ENCODE data around the gene HLA-B. TPM values are rescaled to one million over a fixed set of nuclear protein-coding genes. Genes with fewer than 3 reads are reported as not detected.
A peak's percentile ranks its signal among the peaks of the same experiment; 100 is the strongest.

Gene HLA-B
- total and polyA plus RNA-seq, 4 donors, result 209 to 1,392 (median 538) TPM

DNA sequence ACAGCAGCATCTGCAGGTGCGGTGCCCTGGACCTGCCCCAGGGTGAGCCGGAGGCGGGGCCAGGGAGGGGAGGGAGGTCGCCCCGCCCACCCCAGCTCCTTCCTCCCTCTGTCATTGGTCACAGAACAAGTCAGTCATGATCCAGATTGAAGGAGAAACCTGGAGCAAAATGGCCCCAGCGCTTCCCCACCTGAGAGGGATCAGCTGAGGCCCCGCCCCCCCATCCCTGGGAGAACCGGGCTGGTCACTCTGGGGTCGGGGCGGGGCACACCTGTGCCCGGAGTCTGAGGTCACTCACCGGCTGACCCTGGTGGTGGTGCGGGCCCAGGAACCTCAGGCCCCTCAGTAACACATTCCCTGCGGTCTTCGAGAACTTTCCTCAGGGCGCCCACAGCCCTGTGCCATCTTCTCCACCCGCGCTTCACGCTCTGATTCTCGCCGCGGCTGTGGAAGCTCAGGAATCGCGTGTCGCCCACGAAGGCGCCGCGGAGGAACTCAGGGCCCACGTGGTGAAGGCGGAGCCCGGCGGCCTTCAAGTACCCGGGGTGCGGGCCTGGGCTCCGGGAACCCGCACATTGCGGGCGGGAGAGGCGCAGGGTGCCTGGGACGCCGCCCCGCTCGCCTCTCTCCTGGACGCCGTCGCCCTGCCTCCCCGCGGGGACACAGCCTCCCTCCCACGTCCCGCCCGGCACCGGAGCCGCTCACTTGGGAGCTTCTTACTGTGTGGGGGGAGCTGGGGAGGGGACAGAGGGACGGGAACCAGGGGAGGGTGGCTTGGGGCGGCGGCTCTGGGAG lies 48.7 kb downstream of the HLA-B start:
- no peaks in the 10 kb centered on the region for H3K27me3 ChIP-seq (ENCODE audit: control insufficient read depth in 1 of 2, insufficient read depth in 2 of 2, low read length in 1 of 2)
- H3K9me3 ChIP-seq (ENCODE audit: control insufficient read depth, low read length), result no peaks in the 10 kb centered on the region
- intact Hi-C loops (cut with DNase I), result no loop called here
- peak; percentile 44 for ATAC-seq (ENCODE audit: low FRiP score)
- H3K4me3 ChIP-seq (ENCODE audit: low read length in 2 of 2), result no peak overlapping the region
- no peaks in the 10 kb centered on the region for H3K36me3 ChIP-seq (ENCODE audit: control insufficient read depth in 1 of 2, insufficient read depth in 2 of 2, low read length in 1 of 2)
- no peak overlapping the region for H3K27ac ChIP-seq (ENCODE audit: low read depth in 1 of 2, low read length in 2 of 2)
- no peaks in the 10 kb centered on the region for H3K4me1 ChIP-seq (ENCODE audit: control insufficient read depth in 1 of 2, insufficient read depth in 2 of 2, low read length in 2 of 2)
- 6 to 8% methylated on average over 39 to 57 of the region's 57 CpGs for WGBS, 2 donors
- DNase-seq, result peak; percentile 50 to 77

DNA sequence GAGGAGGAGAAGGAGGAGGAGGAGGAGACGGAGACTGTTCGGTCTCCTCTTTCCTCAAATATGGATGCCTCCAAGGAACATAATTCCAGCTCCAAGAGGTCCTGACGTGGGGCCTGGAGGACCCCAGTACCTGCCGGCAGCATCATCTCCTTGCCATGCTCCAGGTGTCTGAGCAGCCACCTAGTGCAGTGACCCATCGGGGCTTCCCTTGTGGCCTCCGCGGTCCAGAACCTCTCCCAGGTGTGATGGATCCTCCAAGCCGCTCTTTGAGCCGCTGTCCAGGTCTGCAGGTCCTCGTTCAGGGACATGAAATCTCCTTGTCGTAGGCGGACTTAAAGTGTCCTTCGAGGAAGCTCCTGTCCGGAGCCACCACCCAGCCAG lies 49.3 kb downstream of the HLA-B start:
- WGBS, 2 donors, result 69% methylated on average over 14 of the region's 14 CpGs
- Histone ChIP-seq H3K4me1 (ENCODE audit: control insufficient read depth in 1 of 2, insufficient read depth in 2 of 2, low read length in 2 of 2) (no peaks in the 10 kb centered on the region), H3K9me3 (ENCODE audit: control insufficient read depth, low read length) (no peaks in the 10 kb centered on the region), H3K4me3 (ENCODE audit: low read length in 2 of 2) (no peak overlapping the region), H3K36me3 (ENCODE audit: control insufficient read depth in 1 of 2, insufficient read depth in 2 of 2, low read length in 1 of 2) (no peaks in the 10 kb centered on the region), H3K27me3 (ENCODE audit: control insufficient read depth in 1 of 2, insufficient read depth in 2 of 2, low read length in 1 of 2) (no peaks in the 10 kb centered on the region), H3K27ac (ENCODE audit: low read depth in 1 of 2, low read length in 2 of 2) (no peak overlapping the region)
- ATAC-seq (ENCODE audit: low FRiP score), result no peak
- no peak for DNase-seq
- intact Hi-C loops (cut with DNase I), result no loop called here

GRCh38 chr6:31305703-31306219 lies 51.2 kb downstream of the HLA-B start:
- WGBS, 2 donors, result 59 to 70% methylated on average over 4 of the region's 4 CpGs
- H3K27me3 ChIP-seq (ENCODE audit: control insufficient read depth in 1 of 2, insufficient read depth in 2 of 2, low read length in 1 of 2), result no peaks in the 10 kb centered on the region
- H3K4me1 ChIP-seq (ENCODE audit: control insufficient read depth in 1 of 2, insufficient read depth in 2 of 2, low read length in 2 of 2), result no peaks in the 10 kb centered on the region
- no peak overlapping the region for H3K4me3 ChIP-seq (ENCODE audit: low read length in 2 of 2)
- no peak for DNase-seq
- ATAC-seq (ENCODE audit: low FRiP score), result no peak
- no peak overlapping the region for H3K27ac ChIP-seq (ENCODE audit: low read depth in 1 of 2, low read length in 2 of 2)
- intact Hi-C loops (cut with DNase I), result no loop called here
- no peaks in the 10 kb centered on the region for H3K9me3 ChIP-seq (ENCODE audit: control insufficient read depth, low read length)
- H3K36me3 ChIP-seq (ENCODE audit: control insufficient read depth in 1 of 2, insufficient read depth in 2 of 2, low read length in 1 of 2), result no peaks in the 10 kb centered on the region

DNA sequence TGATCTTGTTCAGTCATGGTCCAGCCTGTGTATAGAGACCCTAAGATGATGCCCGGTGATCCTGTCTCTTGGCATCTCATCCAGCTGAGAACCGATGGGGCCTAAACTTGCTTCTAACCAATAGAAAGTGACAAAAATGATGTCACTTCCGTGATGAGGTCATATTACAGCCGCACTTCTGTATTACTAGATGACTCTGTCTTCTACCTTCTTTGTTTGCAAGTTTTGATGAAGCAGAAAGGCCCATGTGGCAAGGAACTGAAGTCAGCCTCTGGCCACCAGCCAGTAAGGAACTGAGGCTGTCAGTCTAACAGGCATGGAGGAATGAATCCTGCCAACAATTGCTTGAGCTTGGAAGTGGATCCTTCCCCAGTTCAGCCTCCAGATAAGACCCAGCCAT lies 52.3 kb downstream of the HLA-B start:
- H3K4me3 ChIP-seq (ENCODE audit: low read length in 2 of 2), result no peak overlapping the region
- ATAC-seq (ENCODE audit: low FRiP score), result no peak

More for the DNA sequence above, 52.3 kb downstream of the HLA-B start:
- intact Hi-C loops (cut with DNase I), result no loop called here
- H3K27ac ChIP-seq (ENCODE audit: low read depth in 1 of 2, low read length in 2 of 2), result no peak overlapping the region
- no peaks in the 10 kb centered on the region for H3K9me3 ChIP-seq (ENCODE audit: control insufficient read depth, low read length)
- H3K4me1 ChIP-seq (ENCODE audit: control insufficient read depth in 1 of 2, insufficient read depth in 2 of 2, low read length in 2 of 2), result no peaks in the 10 kb centered on the region
- no peaks in the 10 kb centered on the region for H3K36me3 ChIP-seq (ENCODE audit: control insufficient read depth in 1 of 2, insufficient read depth in 2 of 2, low read length in 1 of 2)
- no peaks in the 10 kb centered on the region for H3K27me3 ChIP-seq (ENCODE audit: control insufficient read depth in 1 of 2, insufficient read depth in 2 of 2, low read length in 1 of 2)
- WGBS, 2 donors, result 68 to 75% methylated on average over 4 of the region's 4 CpGs
- peak in 1 of 2 donors; percentile 71 for DNase-seq

Small RNAs within 50 kb of the gene (microRNA-seq; reads per million reads assigned to microRNA genes)
- gene MIR6891, result 0.60 to 0.99 reads per million in 2 donors

Other genes starting within 250 kb of the HLA-B start
- gene C6orf15, start 244.6 kb downstream of the HLA-B start, total RNA-seq, result not detected
- not detected for gene C6orf15, start 244.6 kb downstream of the HLA-B start, polyA plus RNA-seq
- 1 to 10 TPM; 3.0 to 4.3 TPM for gene PSORS1C1, start 242.4 kb downstream of the HLA-B start, total RNA-seq
- 1 to 10 TPM; 1.6 to 6.8 TPM for gene PSORS1C1, start 242.4 kb downstream of the HLA-B start, polyA plus RNA-seq
- gene CDSN, start 236.7 kb downstream of the HLA-B start, total RNA-seq, result not detected
- not detected for gene CDSN, start 236.7 kb downstream of the HLA-B start, polyA plus RNA-seq
- gene PSORS1C2, start 218.1 kb downstream of the HLA-B start, total RNA-seq, result not detected
- not detected for gene PSORS1C2, start 218.1 kb downstream of the HLA-B start, polyA plus RNA-seq
- 10 to 100 TPM; 13.7 to 23.2 TPM for gene CCHCR1, start 199.4 kb downstream of the HLA-B start, total RNA-seq
- gene CCHCR1, start 199.4 kb downstream of the HLA-B start, polyA plus RNA-seq, result 10 to 100 TPM in 1 of 2 donors, 1 to 10 TPM in 1; 7.0 to 21.3 TPM
- 1 to 10 TPM; 3.1 to 8.3 TPM for gene TCF19, start 198.6 kb downstream of the HLA-B start, total RNA-seq
- gene TCF19, start 198.6 kb downstream of the HLA-B start, polyA plus RNA-seq, result 1 to 10 TPM; 3.4 to 4.2 TPM
- gene POU5F1, start 186.5 kb downstream of the HLA-B start, total RNA-seq, result 1 to 10 TPM in 1 of 2 donors, under 1 TPM in 1; 0.45 to 2.2 TPM
- gene POU5F1, start 186.5 kb downstream of the HLA-B start, polyA plus RNA-seq, result 1 to 10 TPM in 1 of 2 donors, not detected in 1; 2.6 TPM
- 100 to 1,000 TPM; 491 to 529 TPM for gene HLA-C, start 85.1 kb downstream of the HLA-B start, total RNA-seq
- 100 to 1,000 TPM; 301 to 355 TPM for gene HLA-C, start 85.1 kb downstream of the HLA-B start, polyA plus RNA-seq
- gene MICA, start 46.4 kb upstream of the HLA-B start, total RNA-seq, result 10 to 100 TPM; 19.8 to 29.2 TPM
- gene MICA, start 46.4 kb upstream of the HLA-B start, polyA plus RNA-seq, result 10 to 100 TPM; 25.3 to 89.6 TPM
- gene MICB, start 141.0 kb upstream of the HLA-B start, total RNA-seq, result 1 to 10 TPM; 4.7 to 6.2 TPM
- 1 to 10 TPM; 1.8 to 3.5 TPM for gene MICB, start 141.0 kb upstream of the HLA-B start, polyA plus RNA-seq
- not detected for gene MCCD1, start 171.8 kb upstream of the HLA-B start, total RNA-seq
- gene MCCD1, start 171.8 kb upstream of the HLA-B start, polyA plus RNA-seq, result not detected
- 100 to 1,000 TPM; 235 to 270 TPM for gene DDX39B, start 184.8 kb upstream of the HLA-B start, total RNA-seq
- gene DDX39B, start 184.8 kb upstream of the HLA-B start, polyA plus RNA-seq, result 100 to 1,000 TPM; 146 to 570 TPM
- gene ATP6V1G2, start 189.4 kb upstream of the HLA-B start, total RNA-seq, result 1 to 10 TPM; 1.3 to 1.5 TPM
- 1 to 10 TPM; 1.4 to 1.8 TPM for gene ATP6V1G2, start 189.4 kb upstream of the HLA-B start, polyA plus RNA-seq
- gene NFKBIL1, start 190.4 kb upstream of the HLA-B start, total RNA-seq, result 10 to 100 TPM; 16.0 to 19.8 TPM
- 10 to 100 TPM; 24.2 to 49.5 TPM for gene NFKBIL1, start 190.4 kb upstream of the HLA-B start, polyA plus RNA-seq
- gene LTA, start 215.1 kb upstream of the HLA-B start, total RNA-seq, result not detected
- gene LTA, start 215.1 kb upstream of the HLA-B start, polyA plus RNA-seq, result under 1 TPM in 1 of 2 donors, not detected in 1; 0.18 TPM
- gene TNF, start 218.4 kb upstream of the HLA-B start, total RNA-seq, result 1 to 10 TPM in 1 of 2 donors, under 1 TPM in 1; 0.66 to 1.9 TPM
- gene TNF, start 218.4 kb upstream of the HLA-B start, polyA plus RNA-seq, result 1 to 10 TPM in 1 of 2 donors, under 1 TPM in 1; 0.23 to 1.3 TPM
- gene LTB, start 225.2 kb upstream of the HLA-B start, total RNA-seq, result 1 to 10 TPM; 1.4 to 3.6 TPM
- gene LTB, start 225.2 kb upstream of the HLA-B start, polyA plus RNA-seq, result 1 to 10 TPM in 1 of 2 donors, under 1 TPM in 1; 0.88 to 2.5 TPM
- gene LST1, start 229.1 kb upstream of the HLA-B start, total RNA-seq, result 10 to 100 TPM; 21.1 to 24.6 TPM
- gene LST1, start 229.1 kb upstream of the HLA-B start, polyA plus RNA-seq, result 10 to 100 TPM in 1 of 2 donors, 1 to 10 TPM in 1; 7.9 to 23.4 TPM
- not detected for gene NCR3, start 235.8 kb upstream of the HLA-B start, total RNA-seq
- gene NCR3, start 235.8 kb upstream of the HLA-B start, polyA plus RNA-seq, result not detected

Data from aorta (tissue), 5 donors.